KOPT-K1 (cell line): ENCODE data around the gene MADCAM1.

Source experiments
- H3K27ac ChIP-seq: fragments of 200-600 bp; sonication (generic); 2 replicates; pipeline ENCODE4 v1.5.1; 2016; ENCODE audit warnings: antibody characterized with exemption, mild to moderate bottlenecking, low read depth, low read length; ENCODE audit not compliant: poor library complexity, severe bottlenecking
- H3K36me3 ChIP-seq: fragments of 200-600 bp; sonication (generic); 2 replicates; pipeline ENCODE4 v1.5.1; 2017; ENCODE audit warnings: antibody characterized with exemption, mild to moderate bottlenecking, low read length, moderate library complexity; ENCODE audit not compliant: insufficient read depth
- H3K9me3 ChIP-seq: fragments of 200-600 bp; sonication (generic); 2 replicates; pipeline ENCODE4 v1.5.1; 2017; ENCODE audit warnings: antibody characterized with exemption, low read length, mild to moderate bottlenecking; ENCODE audit not compliant: insufficient read depth, poor library complexity, severe bottlenecking

Gene MADCAM1

DNA sequence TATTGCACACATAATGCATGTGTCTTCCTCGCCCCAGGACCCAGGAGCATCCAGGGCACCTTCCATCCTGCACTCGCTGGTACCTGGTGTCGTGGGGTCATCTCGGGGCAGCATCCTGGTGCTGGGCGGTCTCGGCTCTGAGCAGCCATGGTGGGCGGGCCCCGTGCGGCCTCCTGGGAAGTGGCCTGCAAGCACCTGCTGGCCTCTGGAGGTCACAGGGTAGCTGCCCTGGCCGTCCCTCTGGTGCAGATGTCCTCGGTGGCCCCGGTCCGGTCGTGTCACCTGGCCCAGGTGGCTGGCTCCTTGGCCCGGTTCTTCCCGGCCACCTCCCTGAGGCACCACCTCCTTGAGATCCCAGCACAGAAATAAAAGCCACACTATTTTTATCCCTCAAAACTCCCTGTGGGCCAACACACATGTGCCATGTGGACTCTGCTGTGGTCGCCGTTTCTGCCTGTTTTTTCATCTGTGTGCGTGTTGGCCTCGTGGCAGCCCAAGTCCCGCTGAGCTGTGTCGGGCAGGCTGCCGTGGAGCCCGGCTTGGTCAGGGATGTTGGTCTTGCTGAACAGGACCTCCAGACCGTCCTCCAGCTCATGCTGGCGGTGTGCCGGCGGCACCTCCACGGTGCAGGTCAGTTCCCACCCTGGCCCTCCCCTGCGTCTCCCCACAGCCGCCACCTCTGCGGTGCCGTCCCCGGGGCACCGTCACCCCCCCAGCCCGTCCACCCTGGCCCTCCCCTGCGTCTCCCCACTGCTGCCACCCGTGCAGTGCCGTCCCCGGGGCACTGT is 42.5 kb downstream of the MADCAM1 start:
- H3K9me3 ChIP-seq, result no peaks in the 10 kb centered on the region
- H3K36me3 ChIP-seq, result peaks cover 60% of the 10 kb centered on the region; the same call in 1 of the 2 replicates
- no peak overlapping the region for H3K27ac ChIP-seq

- no peaks in the 10 kb centered on the region for H3K9me3 ChIP-seq
- no peak overlapping the region for H3K27ac ChIP-seq
- H3K36me3 ChIP-seq, result peaks cover 60% of the 10 kb centered on the region; the same call in 1 of the 2 replicates
Observed at GRCh38 chr19:539429-540030, 43.2 kb downstream of the MADCAM1 start.

GRCh38 chr19:540867-541637 is 44.8 kb downstream of the MADCAM1 start:
- no peak overlapping the region for H3K27ac ChIP-seq
- H3K36me3 ChIP-seq, result peaks cover 56% of the 10 kb centered on the region; the same call in 1 of the 2 replicates
- H3K9me3 ChIP-seq, result no peaks in the 10 kb centered on the region

GRCh38 chr19:541699-542098 is 45.4 kb downstream of the MADCAM1 start:
- Histone ChIP-seq H3K36me3 (peaks cover 50% of the 10 kb centered on the region; the same call in 1 of the 2 replicates), H3K27ac (no peak overlapping the region), H3K9me3 (no peaks in the 10 kb centered on the region)

DNA sequence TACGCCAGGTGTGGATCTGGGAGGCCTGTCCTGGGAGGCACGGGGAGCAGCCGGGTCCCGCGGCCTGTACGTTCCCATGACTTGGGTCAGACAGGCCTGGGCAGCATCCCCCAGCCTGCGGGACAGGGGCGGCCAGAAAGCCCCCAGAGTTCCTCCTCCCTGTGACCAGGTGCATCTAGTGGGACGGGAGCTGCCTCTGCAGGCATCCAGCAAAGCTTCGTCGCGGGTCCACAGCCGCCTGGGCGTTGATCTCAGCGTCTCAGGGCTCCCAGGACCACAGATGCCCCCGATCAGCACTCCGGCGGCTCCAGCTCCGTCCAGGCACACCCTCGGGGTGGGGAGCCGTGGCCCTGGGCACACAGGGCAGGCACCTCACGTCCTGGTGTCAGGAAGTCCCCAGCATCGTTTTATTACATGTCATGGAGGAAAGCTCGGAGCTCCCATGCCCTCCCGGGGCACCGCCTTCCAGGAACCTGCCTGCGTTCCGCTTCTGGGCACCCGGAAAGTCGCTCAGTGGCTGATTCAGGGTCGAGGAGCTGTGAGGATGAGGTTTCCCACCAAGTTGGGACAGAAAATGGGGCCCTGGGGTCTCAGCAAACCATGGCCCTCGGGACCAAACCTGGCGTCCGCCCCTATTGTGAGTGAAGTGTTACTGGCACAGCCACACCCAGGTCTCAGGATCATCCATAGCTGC is 46.0 kb downstream of the MADCAM1 start:
- H3K27ac ChIP-seq, result no peak overlapping the region
- peaks cover 45% of the 10 kb centered on the region; the same call in 1 of the 2 replicates for H3K36me3 ChIP-seq

DNA sequence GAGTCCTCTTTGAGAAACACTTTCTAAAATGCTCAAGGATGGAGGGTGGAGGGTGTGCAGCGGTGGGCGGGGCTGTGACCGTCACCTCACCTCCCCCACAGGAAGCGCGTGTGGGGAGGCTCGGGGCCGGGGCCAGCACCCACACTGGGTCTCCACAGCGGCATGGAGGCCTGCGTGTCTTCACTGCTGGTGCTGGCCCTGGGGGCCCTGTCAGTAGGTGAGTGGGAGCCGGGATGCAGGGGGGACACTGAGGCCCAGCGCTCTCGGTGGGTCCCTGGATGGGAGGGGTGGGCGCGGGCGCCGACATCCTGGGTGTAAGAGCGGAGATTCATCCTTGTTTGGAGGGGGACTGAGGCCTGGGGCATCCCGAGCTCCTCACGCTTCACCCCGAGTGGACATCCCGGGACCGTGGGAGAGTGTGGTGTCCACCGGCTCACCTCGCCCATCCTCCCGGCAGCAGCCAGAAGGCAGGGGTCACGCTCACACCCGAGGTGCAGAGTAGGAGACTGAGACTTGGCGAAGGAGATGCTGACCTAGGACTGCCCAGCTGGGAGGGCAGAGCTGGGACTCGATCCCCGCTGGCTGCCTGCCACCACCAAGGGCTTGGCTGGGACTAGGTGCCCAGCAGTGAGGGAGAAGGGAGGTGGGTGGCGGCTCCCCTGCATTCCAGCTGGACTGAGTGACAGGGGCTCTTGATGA is 47.8 kb downstream of the MADCAM1 start, which contains the start of gene GZMM:
Gene GZMM, plus strand, starts transcription at position 144 of the 699 bp plus-strand sequence. Its CDS starts 19 bp downstream, at position 163.
- Histone ChIP-seq H3K27ac (peak within 1 kb of the TSS; percentile 13), H3K9me3 (no peaks in the 10 kb centered on the region), H3K36me3 (peaks cover 31% of the 10 kb centered on the region; the same call in 1 of the 2 replicates)

More for the DNA sequence above, 46.0 kb downstream of the MADCAM1 start:
- no peaks in the 10 kb centered on the region for H3K9me3 ChIP-seq

- Histone ChIP-seq H3K27ac (no peak overlapping the region), H3K9me3 (no peaks in the 10 kb centered on the region), H3K36me3 (peaks cover 12% of the 10 kb centered on the region; the same call in 1 of the 2 replicates)
Observed at GRCh38 chr19:547117-547516, 50.8 kb downstream of the MADCAM1 start.

GRCh38 chr19:547836-548720 is 51.8 kb downstream of the MADCAM1 start:
- Histone ChIP-seq H3K36me3 (0 out of 2 replicates have a peak, but pooled peaks cover 2% of the 10 kb centered on the region), H3K27ac (no peak overlapping the region), H3K9me3 (no peaks in the 10 kb centered on the region)

DNA sequence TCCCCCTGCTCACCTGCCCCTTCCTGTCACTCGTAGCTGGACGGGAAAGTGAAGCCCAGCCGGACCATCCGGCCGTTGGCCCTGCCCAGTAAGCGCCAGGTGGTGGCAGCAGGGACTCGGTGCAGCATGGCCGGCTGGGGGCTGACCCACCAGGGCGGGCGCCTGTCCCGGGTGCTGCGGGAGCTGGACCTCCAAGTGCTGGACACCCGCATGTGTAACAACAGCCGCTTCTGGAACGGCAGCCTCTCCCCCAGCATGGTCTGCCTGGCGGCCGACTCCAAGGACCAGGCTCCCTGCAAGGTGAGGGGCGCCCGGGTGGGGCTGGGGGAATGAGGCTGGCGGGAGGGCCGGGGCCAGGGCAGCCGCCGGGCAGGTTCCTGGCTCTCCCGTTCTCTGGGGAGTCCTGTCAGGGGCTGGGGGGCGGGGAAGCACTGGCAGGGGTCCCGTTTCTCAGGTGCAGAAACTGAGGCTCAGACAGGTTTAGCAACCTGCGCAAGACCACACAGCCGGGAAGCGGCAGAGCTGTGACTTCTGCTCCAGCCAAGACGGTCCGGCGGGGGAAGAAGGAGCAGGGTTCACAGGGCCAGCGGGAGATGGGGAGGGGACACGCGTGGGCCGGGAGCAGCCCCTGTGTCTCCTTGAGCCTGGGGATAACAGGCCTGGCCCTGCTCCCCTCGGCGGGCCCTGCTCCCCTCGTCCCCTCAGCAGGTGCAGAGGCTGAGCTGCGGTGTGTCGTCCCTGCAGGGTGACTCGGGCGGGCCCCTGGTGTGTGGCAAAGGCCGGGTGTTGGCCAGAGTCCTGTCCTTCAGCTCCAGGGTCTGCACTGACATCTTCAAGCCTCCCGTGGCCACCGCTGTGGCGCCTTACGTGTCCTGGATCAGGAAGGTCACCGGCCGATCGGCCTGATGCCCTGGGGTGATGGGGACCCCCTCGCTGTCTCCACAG is 52.9 kb downstream of the MADCAM1 start:
- Histone ChIP-seq H3K36me3 (no peaks in the 10 kb centered on the region), H3K27ac (no peak overlapping the region), H3K9me3 (no peaks in the 10 kb centered on the region)

- no peaks in the 10 kb centered on the region for H3K9me3 ChIP-seq
- no peak overlapping the region for H3K27ac ChIP-seq
- H3K36me3 ChIP-seq, result no peaks in the 10 kb centered on the region
Observed at GRCh38 chr19:554817-555216, 58.5 kb downstream of the MADCAM1 start.
